IMR-90 (cell line): ENCODE data around the gene PISD. TPM values are rescaled to one million over a fixed set of nuclear protein-coding genes. Genes with fewer than 3 reads are reported as not detected.

Experiments
- ATAC-seq: fragments of 200-7000 bp; cut with Tn5 transposase; 2 replicates; pipeline ENCODE4 v1.9.1; 2020; ENCODE audit warnings: low read depth, mild to moderate bottlenecking, moderate library complexity
- Bru-seq: library from RNA; stranded (reverse); fragments of 400-500 nt; gene quantifications from one replicate; lab custom pipeline; 2021; lab: Mats Ljungman, UMichigan
- BruChase-seq, 2 experiments: library from RNA; stranded (reverse); fragments of 400-500 nt; gene quantifications; one replicate each; lab custom pipeline; 2021; lab: Mats Ljungman, UMichigan
- BruUV-seq: library from RNA; stranded (reverse); fragments of 400-500 nt; replicated peaks from 2 replicates; lab custom pipeline; 2021; lab: Mats Ljungman, UMichigan
- CTCF ChIA-PET: fragments of 300-600 bp; formaldehyde crosslinking; extraction: SDS; loops from one replicate; lab custom pipeline; 2021; ENCODE audit warnings: antibody characterized with exemption; lab: Yijun Ruan, JAX
- POLR2A ChIA-PET: fragments of 300-600 bp; sonication (Branson Sonifier 250); formaldehyde crosslinking; loops from one replicate; lab custom pipeline; 2022; ENCODE audit warnings: antibody characterized with exemption; ENCODE audit not compliant: unreplicated experiment; lab: Charles Lee
- DNase-seq: peaks from one replicate; pipeline ENCODE4 v3.0.0; 2013
- H2AFZ ChIP-seq: replicated peaks from 2 replicates; pipeline ENCODE3; 2013; ENCODE audit warnings: low read length, mild to moderate bottlenecking; ENCODE audit not compliant: poor library complexity
- H2AK5ac ChIP-seq: 2 replicates; pipeline ENCODE4 v1.6.1; 2013; ENCODE audit warnings: low read depth, low read length, inconsistent platforms
- H2AK9ac ChIP-seq: replicated peaks from 2 replicates; pipeline ENCODE3; 2013; ENCODE audit warnings: mild to moderate bottlenecking, low read depth, low read length, moderate library complexity; ENCODE audit not compliant: poor library complexity
- H2BK120ac ChIP-seq: 2 replicates; pipeline ENCODE4 v1.6.1; 2013; ENCODE audit warnings: low read depth, low read length, inconsistent platforms
- H2BK15ac ChIP-seq: 3 replicates; pipeline ENCODE4 v1.6.1; 2013; ENCODE audit warnings: low read depth, low read length, inconsistent platforms
- H2BK20ac ChIP-seq: 2 replicates; pipeline ENCODE4 v1.6.1; 2013; ENCODE audit warnings: low read depth, mild to moderate bottlenecking, inconsistent platforms, low read length, moderate library complexity
- H2BK5ac ChIP-seq: 2 replicates; pipeline ENCODE4 v1.6.1; 2013; ENCODE audit warnings: mild to moderate bottlenecking, low read depth, low read length, inconsistent platforms; ENCODE audit not compliant: poor library complexity, severe bottlenecking
- H3K14ac ChIP-seq: replicated peaks from 2 replicates; pipeline ENCODE4 v1.6.1; 2013; ENCODE audit warnings: low read depth, low read length, inconsistent platforms
- H3K18ac ChIP-seq: 2 replicates; pipeline ENCODE4 v1.6.1; 2013; ENCODE audit warnings: low read depth, low read length, control low read depth
- H3K23ac ChIP-seq: 2 replicates; pipeline ENCODE4 v1.6.1; 2013; ENCODE audit warnings: low read depth, low read length, inconsistent platforms
- H3K27ac ChIP-seq: 2 replicates; pipeline ENCODE4 v1.5.1; 2013; ENCODE audit warnings: mild to moderate bottlenecking, control low read depth, low read length; ENCODE audit not compliant: insufficient read depth
- H3K27me3 ChIP-seq: 2 replicates; pipeline ENCODE4 v1.6.1; 2013; ENCODE audit warnings: low read length; ENCODE audit not compliant: control insufficient read depth, insufficient read depth
- H3K36me3 ChIP-seq: 2 replicates; pipeline ENCODE4 v1.6.1; 2013; ENCODE audit warnings: low read length, mixed read lengths; ENCODE audit not compliant: control insufficient read depth, insufficient read depth
- H3K4ac ChIP-seq: 2 replicates; pipeline ENCODE4 v1.6.1; 2013; ENCODE audit warnings: low read depth, low read length, inconsistent platforms
- H3K4me1 ChIP-seq: 2 replicates; pipeline ENCODE4 v1.6.1; 2013; ENCODE audit warnings: low read length, mixed read lengths; ENCODE audit not compliant: control insufficient read depth, insufficient read depth
- H3K4me2 ChIP-seq: 2 replicates; pipeline ENCODE4 v1.6.1; 2013; ENCODE audit warnings: low read depth, mild to moderate bottlenecking, control low read depth, low read length, moderate library complexity
- H3K4me3 ChIP-seq: 2 replicates; pipeline ENCODE4 v1.5.1; 2013; ENCODE audit warnings: low read depth, mild to moderate bottlenecking, control low read depth, low read length, moderate library complexity; ENCODE audit not compliant: insufficient read depth
- H3K56ac ChIP-seq: 2 replicates; pipeline ENCODE4 v1.6.1; 2013; ENCODE audit warnings: low read length, inconsistent platforms; ENCODE audit not compliant: insufficient read depth; ENCODE audit errors: extremely low read depth
- H3K79me1 ChIP-seq, 2 experiments: 2 replicates each; pipeline ENCODE4 v1.6.1; 2013; ENCODE audit warnings: low read length in 2 of 2, inconsistent platforms in 1 of 2, low read depth in 1 of 2
- H3K9ac ChIP-seq: 2 replicates; pipeline ENCODE4 v1.6.1; 2013; ENCODE audit warnings: low read depth, low read length, control low read depth
- H3K9me1 ChIP-seq: 2 replicates; pipeline ENCODE4 v1.6.1; 2013; ENCODE audit warnings: low read length, inconsistent platforms; ENCODE audit not compliant: insufficient read depth
- H3K9me3 ChIP-seq: 2 replicates; pipeline ENCODE4 v1.6.1; 2013; ENCODE audit warnings: low read length; ENCODE audit not compliant: control insufficient read depth, insufficient read depth
- H4K20me1 ChIP-seq: 2 replicates; pipeline ENCODE4 v1.6.1; 2013; ENCODE audit warnings: low read length, inconsistent platforms; ENCODE audit not compliant: insufficient read depth
- H4K5ac ChIP-seq: 2 replicates; pipeline ENCODE4 v1.6.1; 2013; ENCODE audit warnings: mild to moderate bottlenecking, low read depth, low read length, control low read depth
- H4K8ac ChIP-seq, 2 experiments: 2 replicates each; pipeline ENCODE4 v1.6.1; 2013; ENCODE audit warnings: low read depth in 2 of 2, low read length in 2 of 2, control low read depth in 1 of 2, inconsistent platforms in 1 of 2
- H4K91ac ChIP-seq: 2 replicates; pipeline ENCODE4 v1.6.1; 2013; ENCODE audit warnings: low read depth, low read length, inconsistent platforms; ENCODE audit not compliant: insufficient read depth
- BHLHE40 ChIP-seq: fragments of 150-350 bp; IDR thresholded peaks from 2 replicates; pipeline ENCODE4 v1.6.1; 2016; ENCODE audit warnings: mild to moderate bottlenecking, low read depth, low read length
- CEBPB ChIP-seq: IDR thresholded peaks from 2 replicates; pipeline ENCODE4 v1.6.1; 2012; ENCODE audit warnings: low read depth, low read length, improper control_type of control experiment
- CHD1 ChIP-seq: IDR thresholded peaks from 2 replicates; pipeline ENCODE4 v1.6.1; 2012; ENCODE audit warnings: low read depth, low read length, improper control_type of control experiment
- FOS ChIP-seq: fragments of 150-350 bp; IDR thresholded peaks from 2 replicates; pipeline ENCODE4 v1.6.1; 2016; ENCODE audit warnings: low read depth, low read length
- MXI1 ChIP-seq: IDR thresholded peaks from 2 replicates; pipeline ENCODE4 v1.6.1; 2012; ENCODE audit warnings: low read depth, mild to moderate bottlenecking, low read length, moderate library complexity, borderline replicate concordance
- NFE2L2 ChIP-seq: fragments of 150-350 bp; IDR thresholded peaks from 2 replicates; pipeline ENCODE4 v1.6.1; 2016; ENCODE audit warnings: low read depth, mild to moderate bottlenecking, low read length
- POLR2A ChIP-seq: IDR thresholded peaks from 2 replicates; pipeline ENCODE4 v1.6.1; 2012; ENCODE audit warnings: mild to moderate bottlenecking, low read depth, low read length
- RAD21 ChIP-seq: IDR thresholded peaks from 2 replicates; pipeline ENCODE4 v1.6.1; 2012; ENCODE audit warnings: low read length, improper control_type of control experiment
- RFX5 ChIP-seq: IDR thresholded peaks from 2 replicates; pipeline ENCODE4 v1.8.0; 2012; ENCODE audit warnings: low read depth, mild to moderate bottlenecking, low read length, moderate library complexity
- WGBS, 2 experiments: methylation state at CpG; one replicate each; pipeline versions ENCODE4 v1.1.5 to v1.1.7; 2013; ENCODE audit warnings: missing lambda C conversion rate in 2 of 2; ENCODE audit not compliant: insufficient read length in 1 of 2; ENCODE audit errors: extremely low coverage in 2 of 2; 5-methylcytosine and 5-hydroxymethylcytosine counted together
- dilution Hi-C: fragments of 300-500 bp; cut with HindIII; formaldehyde crosslinking; loops from one replicate; pipeline ENCODE4 v1.14.3; 2018; ENCODE audit warnings: low sequenced_read_pairs; ENCODE audit not compliant: unreplicated experiment
- in situ Hi-C: fragments of 300-500 bp; cut with MboI; formaldehyde crosslinking; loops from 3 replicates; pipeline ENCODE4 v1.14.3; 2019; ENCODE audit warnings: low sequenced_read_pairs, inconsistent platforms, mixed read lengths
- intact Hi-C: fragments of 100-400 bp; cut with micrococcal nuclease; formaldehyde crosslinking; loops from 2 replicates; pipeline ENCODE4 v1.10.0; 2022
- long read RNA-seq: library from polyadenylated mRNA; unstranded; transcript quantifications from one replicate; pipeline ENCODE4 v2.0.0, GENCODE V29; 2021; ENCODE audit not compliant: unreplicated experiment
- polyA plus RNA-seq, 3 experiments: library from polyadenylated mRNA; depleted of rRNA; stranded (reverse); fragments of >200 nt; gene quantifications; 2 replicates each; pipeline ENCODE4 v1.2.3, GENCODE V29; 2012; ENCODE audit warnings: low replicate concordance in 1 of 3
- total RNA-seq: library from RNA; depleted of rRNA; stranded (reverse); fragments of >200 nt; gene quantifications from 2 replicates; pipeline ENCODE4 v1.2.3, GENCODE V29; 2012; rRNA removed
- TF ChIP-seq, protein P1 (sequence below): conservative IDR thresholded peaks from 2 replicates; pipeline ENCODE4 v1.5.1; 2012; ENCODE audit warnings: mild to moderate bottlenecking, low read depth, low read length, improper control_type of control experiment
- TF ChIP-seq, protein P2 (sequence below): fragments of 150-350 bp; IDR thresholded peaks from 2 replicates; pipeline ENCODE4 v1.6.1; 2017; ENCODE audit warnings: mild to moderate bottlenecking, antibody characterized with exemption, low read length, low read depth

The PISD gene
- total RNA-seq (29.2 and 34.1 TPM in 2 replicates), polyA plus RNA-seq (2012; rRNA removed) (48.8 and 52.2 TPM in 2 replicates), Bru-seq, nascent RNA (percentile 82 among the genes with signal in this experiment), BruChase-seq, experiment 1, labeled RNA remaining after a 6-hour chase (percentile 80 among the genes with signal in this experiment), BruChase-seq, experiment 2, labeled RNA remaining after a 2-hour chase (percentile 74 among the genes with signal in this experiment)
- 56.6 and 58.1 TPM in 2 replicates for polyA plus RNA-seq (2012; cell fraction: cytosol; rRNA removed)
- polyA plus RNA-seq (2012; cell fraction: nucleus; rRNA removed; ENCODE audit: low replicate concordance): 159 and 173 TPM in 2 replicates
- long read RNA-seq, transcript PISD-209 (8 exons, 1,963 nt): major isoform, 19 of 111 reads
- long read RNA-seq, partial matches to known transcripts: 13 of 111 reads
- long read RNA-seq, other reads (novel, unspliced or antisense): 76 of 111 reads

DNA sequence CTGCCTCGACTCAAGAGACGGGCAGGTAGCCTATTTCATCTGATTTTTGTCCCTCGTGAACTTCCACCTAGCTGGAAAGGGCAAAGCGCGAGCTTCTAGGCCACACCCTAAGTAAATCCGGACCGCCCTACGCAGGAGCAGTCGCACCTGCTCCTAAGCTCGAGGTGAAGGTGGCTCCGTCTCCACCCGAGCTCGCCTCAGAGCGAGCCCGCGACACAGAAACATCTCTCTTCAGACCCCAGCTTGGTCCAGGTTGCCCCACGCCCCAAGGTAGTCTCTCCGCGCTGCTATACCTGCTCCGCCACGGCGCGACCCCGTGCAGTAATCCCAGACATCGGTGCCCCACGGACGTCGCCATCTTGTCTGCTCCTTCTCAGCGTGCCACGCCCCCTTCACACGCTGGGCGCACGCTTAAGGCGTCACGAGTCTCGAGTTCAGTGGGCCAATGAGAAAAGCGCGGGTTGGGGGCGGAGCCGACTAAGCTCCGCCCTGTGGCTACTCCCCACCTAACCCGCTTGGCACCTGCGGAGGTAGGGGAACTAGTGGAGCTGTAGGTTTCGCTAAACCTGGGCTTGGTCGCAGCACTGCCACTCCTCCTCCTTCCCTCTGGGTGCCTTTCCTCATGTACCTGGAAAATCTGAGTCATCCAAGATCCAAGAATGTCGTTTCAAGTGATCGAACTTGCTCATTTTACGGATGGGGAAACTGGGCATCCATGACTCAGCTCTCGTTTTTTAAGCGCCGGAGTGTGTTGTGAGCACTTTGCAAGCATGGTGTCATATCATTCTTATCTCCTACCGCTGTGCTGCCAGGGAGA, at the start of gene PISD:
PISD (minus strand) TSS at position 365 of the 817 bp plus-strand sequence; CDS start at position 358, 7 bp downstream.
- no TSS peak for BruUV-seq
- intact Hi-C loops (loop anchor here (5.0 to 10.0 kb wide), 3 partner anchors 90 to 813 kb away; partner anchors contain the start of genes DEPDC5, FBXO7 and PRR14L), dilution Hi-C loops (no loop called here), in situ Hi-C loops (no loop called here)
- peak within 1 kb of the TSS; percentile 69 for H2AK5ac ChIP-seq
- H4K20me1 ChIP-seq: no peaks in the 10 kb centered on the region
- no peaks in the 10 kb centered on the region for H3K27me3 ChIP-seq
- H3K4me2 ChIP-seq: peak within 1 kb of the TSS; percentile 81
- ChIA-PET POLR2A (no interaction called here), CTCF (interaction anchor here (1.6 kb wide), 1 partner anchor 308 kb away, joined by 5 read pairs; no protein-coding TSS in a partner anchor)
- H3K4ac ChIP-seq: peak within 1 kb of the TSS; percentile 83
- H4K8ac ChIP-seq: peak within 1 kb of the TSS; percentile 89 to 95
- ATAC-seq (peak; percentile 96), DNase-seq (peak; percentile 91)
- H2AK9ac ChIP-seq: peak within 1 kb of the TSS; percentile 98
- H4K5ac ChIP-seq: peak within 1 kb of the TSS; percentile 69
- H2AFZ ChIP-seq: peak within 1 kb of the TSS; percentile 99
- 11% methylated on average over 26 of the region's 52 CpGs; no CpG with 5 or more reads in 1 of the 2 experiments for WGBS, 2 experiments
- H2BK15ac ChIP-seq: peak within 1 kb of the TSS; percentile 69; the same call in 2 of the 3 replicates
- no peaks in the 10 kb centered on the region for H3K36me3 ChIP-seq
- peak within 1 kb of the TSS; percentile 87 for H3K56ac ChIP-seq
- peak within 1 kb of the TSS; percentile 81 for H3K23ac ChIP-seq
- peak within 1 kb of the TSS; percentile 58 for H2BK20ac ChIP-seq
- H3K9me1 ChIP-seq: no peaks in the 10 kb centered on the region; the same call in 1 of the 2 replicates
- peak within 1 kb of the TSS; percentile 85 for H4K91ac ChIP-seq
- H3K18ac ChIP-seq: peak within 1 kb of the TSS; percentile 34; the same call in 1 of the 2 replicates
- H3K27ac ChIP-seq: peak within 1 kb of the TSS; percentile 48
- H3K14ac ChIP-seq: peak within 1 kb of the TSS; percentile 83
- peak within 1 kb of the TSS; percentile 87 for H2BK5ac ChIP-seq
- peak within 1 kb of the TSS; percentile 65 for H2BK120ac ChIP-seq
- peaks cover 3% of the 10 kb centered on the region for H3K4me1 ChIP-seq
- H3K9me3 ChIP-seq: no peaks in the 10 kb centered on the region
- H3K4me3 ChIP-seq: peak within 1 kb of the TSS; percentile 83
- peaks cover 20 to 35% of the 10 kb centered on the region in 2 experiments for H3K79me1 ChIP-seq
- peak within 1 kb of the TSS; percentile 66 for H3K9ac ChIP-seq
- peak; percentile 70; the same call in 1 of the 2 replicates for TF ChIP-seq POLR2A
- no peak for TF ChIP-seq CHD1
- TF ChIP-seq, protein P1, sequence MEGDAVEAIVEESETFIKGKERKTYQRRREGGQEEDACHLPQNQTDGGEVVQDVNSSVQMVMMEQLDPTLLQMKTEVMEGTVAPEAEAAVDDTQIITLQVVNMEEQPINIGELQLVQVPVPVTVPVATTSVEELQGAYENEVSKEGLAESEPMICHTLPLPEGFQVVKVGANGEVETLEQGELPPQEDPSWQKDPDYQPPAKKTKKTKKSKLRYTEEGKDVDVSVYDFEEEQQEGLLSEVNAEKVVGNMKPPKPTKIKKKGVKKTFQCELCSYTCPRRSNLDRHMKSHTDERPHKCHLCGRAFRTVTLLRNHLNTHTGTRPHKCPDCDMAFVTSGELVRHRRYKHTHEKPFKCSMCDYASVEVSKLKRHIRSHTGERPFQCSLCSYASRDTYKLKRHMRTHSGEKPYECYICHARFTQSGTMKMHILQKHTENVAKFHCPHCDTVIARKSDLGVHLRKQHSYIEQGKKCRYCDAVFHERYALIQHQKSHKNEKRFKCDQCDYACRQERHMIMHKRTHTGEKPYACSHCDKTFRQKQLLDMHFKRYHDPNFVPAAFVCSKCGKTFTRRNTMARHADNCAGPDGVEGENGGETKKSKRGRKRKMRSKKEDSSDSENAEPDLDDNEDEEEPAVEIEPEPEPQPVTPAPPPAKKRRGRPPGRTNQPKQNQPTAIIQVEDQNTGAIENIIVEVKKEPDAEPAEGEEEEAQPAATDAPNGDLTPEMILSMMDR: no peak
- TF ChIP-seq RAD21: no peak
- TF ChIP-seq, protein P2, sequence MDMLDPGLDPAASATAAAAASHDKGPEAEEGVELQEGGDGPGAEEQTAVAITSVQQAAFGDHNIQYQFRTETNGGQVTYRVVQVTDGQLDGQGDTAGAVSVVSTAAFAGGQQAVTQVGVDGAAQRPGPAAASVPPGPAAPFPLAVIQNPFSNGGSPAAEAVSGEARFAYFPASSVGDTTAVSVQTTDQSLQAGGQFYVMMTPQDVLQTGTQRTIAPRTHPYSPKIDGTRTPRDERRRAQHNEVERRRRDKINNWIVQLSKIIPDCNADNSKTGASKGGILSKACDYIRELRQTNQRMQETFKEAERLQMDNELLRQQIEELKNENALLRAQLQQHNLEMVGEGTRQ: peak; percentile 62; the same call in 1 of the 2 replicates
- no peak; the same call in 1 of the 2 replicates for TF ChIP-seq BHLHE40
- no peak for TF ChIP-seq CEBPB
- peak; percentile 10; the same call in 1 of the 2 replicates for TF ChIP-seq FOS
- no peak for TF ChIP-seq RFX5
- no peak for TF ChIP-seq NFE2L2
- peak; percentile 97; the same call in 1 of the 2 replicates for TF ChIP-seq MXI1
